CD4-positive, CD25-positive, alpha-beta regulatory T cell (primary cell): ENCODE results near the gene CSNK1G1. TPM values are rescaled to one million over a fixed set of nuclear protein-coding genes. Genes with fewer than 3 reads are reported as not detected.

ENCODE experiments used
- ATAC-seq, 2 donors: fragments of 150-1000 bp; cut with Tn5 transposase; one replicate each; pipeline ENCODE4 v1.10.0; 2021; ENCODE audit warnings: low read depth in 2 of 2, moderate number of reproducible peaks in 2 of 2, moderate library complexity in 1 of 2
- DNase-seq, 3 donors: peaks; one replicate each; pipeline versions ENCODE4 v3.0.0 to v3.0.0-alpha.2; 2012 to 2022; ENCODE audit warnings: mixed read lengths in 1 of 3
- H3K27ac ChIP-seq: one replicate; pipeline ENCODE4 v1.7.0; 2013; ENCODE audit warnings: mild to moderate bottlenecking, low read length; ENCODE audit not compliant: insufficient read depth, poor library complexity, severe bottlenecking
- H3K27me3 ChIP-seq: one replicate; pipeline ENCODE4 v1.7.0; 2013; ENCODE audit warnings: low read length; ENCODE audit not compliant: control insufficient read depth, insufficient read depth
- H3K36me3 ChIP-seq: one replicate; pipeline ENCODE4 v1.7.0; 2013; ENCODE audit warnings: mild to moderate bottlenecking, low read length, moderate library complexity; ENCODE audit not compliant: control insufficient read depth, insufficient read depth
- H3K4me1 ChIP-seq: 2 replicates; pipeline ENCODE4 v1.7.0; 2013; ENCODE audit warnings: mild to moderate bottlenecking, low read length; ENCODE audit not compliant: insufficient read depth, control insufficient read depth, poor library complexity, severe bottlenecking
- H3K4me3 ChIP-seq: one replicate; pipeline ENCODE4 v1.7.0; 2013; ENCODE audit warnings: low read depth, mild to moderate bottlenecking, low read length, moderate library complexity
- H3K9me3 ChIP-seq, 2 experiments: 1 replicate in 1 of 2; 2 replicates in 1 of 2; pipeline ENCODE4 v1.7.0; 2013; ENCODE audit warnings: low read length in 2 of 2, mild to moderate bottlenecking in 1 of 2, moderate library complexity in 1 of 2; ENCODE audit not compliant: control insufficient read depth in 2 of 2
- H3K27ac Mint-ChIP-seq, 3 donors: one replicate each; pipeline ENCODE4 v1.8.0; 2020 to 2022; ENCODE audit warnings: mild to moderate bottlenecking in 3 of 3, mixed read lengths in 3 of 3, moderate library complexity in 2 of 3
- H3K27me3 Mint-ChIP-seq: one replicate; pipeline ENCODE4 v1.8.0; 2022; ENCODE audit warnings: mild to moderate bottlenecking, mixed read lengths
- H3K36me3 Mint-ChIP-seq: one replicate; pipeline ENCODE4 v1.8.0; 2020; ENCODE audit warnings: mixed read lengths
- H3K4me1 Mint-ChIP-seq, 4 donors: one replicate each; pipeline ENCODE4 v1.8.0; 2020 to 2022; ENCODE audit warnings: mixed read lengths in 4 of 4, mild to moderate bottlenecking in 1 of 4
- H3K4me3 Mint-ChIP-seq, 4 donors: one replicate each; pipeline ENCODE4 v1.8.0; 2020 to 2022; ENCODE audit warnings: mild to moderate bottlenecking in 4 of 4, mixed read lengths in 4 of 4, moderate library complexity in 3 of 4
- H3K9me3 Mint-ChIP-seq, 7 donors: one replicate each; pipeline ENCODE4 v1.8.0; 2020 to 2022; ENCODE audit warnings: mixed read lengths in 7 of 7, mild to moderate bottlenecking in 3 of 7, moderate library complexity in 2 of 7
- polyA plus RNA-seq, 4 donors: library from polyadenylated mRNA; unstranded; fragments of 300-500 nt; fragmentation: Illumina TruSeq; gene quantifications; one replicate each; pipeline ENCODE4 v1.2.3, GENCODE V29; 2021
- total RNA-seq: library from RNA; stranded (reverse); gene quantifications from one replicate; pipeline ENCODE4 v1.2.3, GENCODE V29; 2022

The CSNK1G1 gene
- total and polyA plus RNA-seq, 5 donors from 2014 or later: 14.4 to 27.6 (median 15.1) TPM

- peaks cover 11% of the 10 kb centered on the region for H3K36me3 Mint-ChIP-seq
- H3K27me3 Mint-ChIP-seq: no peaks in the 10 kb centered on the region
- no peaks in the 10 kb centered on the region for H3K36me3 ChIP-seq
- ATAC-seq (no peak), DNase-seq (no peak)
- no peaks in the 10 kb centered on the region for H3K9me3 Mint-ChIP-seq
- no peaks in the 10 kb centered on the region for H3K27me3 ChIP-seq
- no peak overlapping the region for H3K4me3 ChIP-seq
- H3K4me1 Mint-ChIP-seq: peaks cover 15 to 51% (median 30%) of the 10 kb centered on the region in 4 donors
- H3K27ac ChIP-seq: no peak overlapping the region
- no peak overlapping the region for H3K27ac Mint-ChIP-seq
- H3K4me1 ChIP-seq: no peaks in the 10 kb centered on the region
- H3K9me3 ChIP-seq: no peaks in the 10 kb centered on the region
- H3K4me3 Mint-ChIP-seq: no peak overlapping the region
Observed at GRCh38 chr15:64314456-64314855, 41.5 kb downstream of the CSNK1G1 start.

- Mint-ChIP-seq H3K9me3 (peaks cover 0 to 4% (median 0%) of the 10 kb centered on the region in 7 donors), H3K4me3 (no peak overlapping the region), H3K27me3 (no peaks in the 10 kb centered on the region), H3K4me1 (peaks cover 19 to 52% (median 34%) of the 10 kb centered on the region in 4 donors), H3K27ac (peak overlapping the region in 2 of 3 donors; percentile 9 to 19), H3K36me3 (peaks cover 18% of the 10 kb centered on the region)
- H3K9me3 ChIP-seq: no peaks in the 10 kb centered on the region
- H3K4me1 ChIP-seq: no peaks in the 10 kb centered on the region
- H3K27me3 ChIP-seq: no peaks in the 10 kb centered on the region
- ATAC-seq (no peak), DNase-seq (no peak)
- no peak overlapping the region for H3K4me3 ChIP-seq
- no peak overlapping the region for H3K27ac ChIP-seq
- H3K36me3 ChIP-seq: no peaks in the 10 kb centered on the region
Observed at GRCh38 chr15:64311566-64311965, 44.4 kb downstream of the CSNK1G1 start.

- no peaks in the 10 kb centered on the region for H3K4me1 ChIP-seq
- Mint-ChIP-seq H3K9me3 (peaks cover 0 to 4% (median 0%) of the 10 kb centered on the region in 7 donors), H3K4me3 (no peak overlapping the region), H3K36me3 (peaks cover 14% of the 10 kb centered on the region), H3K4me1 (peaks cover 31 to 56% (median 36%) of the 10 kb centered on the region in 4 donors), H3K27me3 (no peaks in the 10 kb centered on the region), H3K27ac (peak overlapping the region in 1 of 3 donors; percentile 11)
- peaks cover under 1% of the 10 kb centered on the region for H3K36me3 ChIP-seq
- no peak overlapping the region for H3K27ac ChIP-seq
- ATAC-seq (no peak), DNase-seq (no peak)
- no peaks in the 10 kb centered on the region for H3K27me3 ChIP-seq
- no peaks in the 10 kb centered on the region for H3K9me3 ChIP-seq
- H3K4me3 ChIP-seq: no peak overlapping the region
Observed at GRCh38 chr15:64310036-64310435, 45.9 kb downstream of the CSNK1G1 start.

GRCh38 chr15:64305261-64305660 lies 50.7 kb downstream of the CSNK1G1 start:
- Mint-ChIP-seq H3K27me3 (no peaks in the 10 kb centered on the region), H3K27ac (peak overlapping the region in 1 of 3 donors; percentile 22), H3K9me3 (peaks cover 0 to 4% (median 0%) of the 10 kb centered on the region in 7 donors), H3K4me3 (no peak overlapping the region), H3K4me1 (peaks cover 30 to 36% (median 31%) of the 10 kb centered on the region in 4 donors), H3K36me3 (peaks cover 17% of the 10 kb centered on the region)
- Histone ChIP-seq H3K36me3 (peaks cover 3% of the 10 kb centered on the region), H3K4me3 (no peak overlapping the region), H3K27ac (no peak overlapping the region), H3K4me1 (no peaks in the 10 kb centered on the region), H3K9me3 (no peaks in the 10 kb centered on the region), H3K27me3 (no peaks in the 10 kb centered on the region)
- DNase-seq: no peak
- ATAC-seq: no peak

- no peaks in the 10 kb centered on the region for H3K9me3 Mint-ChIP-seq
- no peak for ATAC-seq
- no peak overlapping the region for H3K27ac Mint-ChIP-seq
- no peaks in the 10 kb centered on the region for H3K27me3 Mint-ChIP-seq
- no peaks in the 10 kb centered on the region for H3K36me3 Mint-ChIP-seq
- Histone ChIP-seq H3K4me1 (no peaks in the 10 kb centered on the region), H3K27ac (no peak overlapping the region), H3K36me3 (no peaks in the 10 kb centered on the region), H3K9me3 (no peaks in the 10 kb centered on the region), H3K4me3 (no peak overlapping the region), H3K27me3 (no peaks in the 10 kb centered on the region)
- H3K4me3 Mint-ChIP-seq: no peak overlapping the region
- peaks cover 16 to 31% (median 25%) of the 10 kb centered on the region in 4 donors for H3K4me1 Mint-ChIP-seq
- no peak for DNase-seq
Observed at GRCh38 chr15:64289550-64289949, 66.4 kb downstream of the CSNK1G1 start.

GRCh38 chr15:64288999-64289398 lies 67.0 kb downstream of the CSNK1G1 start:
- Mint-ChIP-seq H3K27ac (peak overlapping the region in 1 of 3 donors; percentile 38), H3K27me3 (no peaks in the 10 kb centered on the region), H3K9me3 (no peaks in the 10 kb centered on the region), H3K36me3 (no peaks in the 10 kb centered on the region), H3K4me3 (no peak overlapping the region), H3K4me1 (peaks cover 16 to 31% (median 25%) of the 10 kb centered on the region in 4 donors)
- Histone ChIP-seq H3K4me1 (no peaks in the 10 kb centered on the region), H3K4me3 (no peak overlapping the region), H3K9me3 (no peaks in the 10 kb centered on the region), H3K27ac (no peak overlapping the region), H3K27me3 (no peaks in the 10 kb centered on the region), H3K36me3 (no peaks in the 10 kb centered on the region)
- DNase-seq (no peak), ATAC-seq (no peak)

GRCh38 chr15:64288577-64288976 lies 67.4 kb downstream of the CSNK1G1 start:
- Mint-ChIP-seq H3K4me1 (peaks cover 16 to 31% (median 26%) of the 10 kb centered on the region in 4 donors), H3K27ac (no peak overlapping the region), H3K4me3 (no peak overlapping the region), H3K36me3 (no peaks in the 10 kb centered on the region), H3K9me3 (no peaks in the 10 kb centered on the region), H3K27me3 (no peaks in the 10 kb centered on the region)
- Histone ChIP-seq H3K4me1 (no peaks in the 10 kb centered on the region), H3K4me3 (no peak overlapping the region), H3K27ac (no peak overlapping the region), H3K9me3 (no peaks in the 10 kb centered on the region), H3K27me3 (no peaks in the 10 kb centered on the region), H3K36me3 (no peaks in the 10 kb centered on the region)
- ATAC-seq (no peak), DNase-seq (no peak)

- Mint-ChIP-seq H3K9me3 (no peaks in the 10 kb centered on the region), H3K4me3 (no peak overlapping the region), H3K27ac (no peak overlapping the region), H3K4me1 (peaks cover 11 to 28% (median 20%) of the 10 kb centered on the region in 4 donors), H3K36me3 (no peaks in the 10 kb centered on the region), H3K27me3 (no peaks in the 10 kb centered on the region)
- Histone ChIP-seq H3K4me3 (no peak overlapping the region), H3K27ac (no peak overlapping the region), H3K27me3 (no peaks in the 10 kb centered on the region), H3K36me3 (no peaks in the 10 kb centered on the region), H3K9me3 (no peaks in the 10 kb centered on the region), H3K4me1 (no peaks in the 10 kb centered on the region)
- no peak for ATAC-seq
- no peak for DNase-seq
Observed at GRCh38 chr15:64287953-64288352, 68.0 kb downstream of the CSNK1G1 start.
